GM12891 (cell line): Measurements from ENCODE around the gene EXT2.

Experiments used
- POLR2A ChIP-seq: IDR thresholded peaks from 2 replicates; pipeline ENCODE4 v1.6.1; 2011; ENCODE audit warnings: low read depth, low read length, control low read depth
- SPI1 ChIP-seq: IDR thresholded peaks from 2 replicates; pipeline ENCODE4 v1.6.1; 2011; ENCODE audit warnings: low read depth, low read length, control low read depth

- TF ChIP-seq SPI1 = no peak
- no peak for TF ChIP-seq POLR2A
Observed at GRCh38 chr11:44049832-44050231, 45.6 kb upstream of the EXT2 start.
